GM23338 (cell line): Measurements from ENCODE around the gene TOP2A. TPM values are rescaled to one million over a fixed set of nuclear protein-coding genes. Genes with fewer than 3 reads are reported as not detected.

ENCODE experiments used
- ATAC-seq: fragments of 200-7000 bp; cut with Tn5 transposase; 3 replicates; pipeline ENCODE4 v1.9.1; 2020
- DNase-seq: peaks from one replicate; pipeline ENCODE4 v3.0.0-alpha.2; 2015; ENCODE audit warnings: low spot score
- H2AFZ ChIP-seq: fragments of 200-600 bp; sonication (generic); 2 replicates; pipeline ENCODE4 v1.8.0; 2016; ENCODE audit warnings: antibody characterized with exemption, mild to moderate bottlenecking, moderate library complexity
- H3F3A ChIP-seq: fragments of 200-600 bp; sonication (generic); replicated peaks from 2 replicates; pipeline ENCODE4 v1.8.0; 2017; ENCODE audit warnings: antibody characterized with exemption, mixed run types, low read depth
- H3K27ac ChIP-seq: fragments of 200-600 bp; sonication (generic); 2 replicates; pipeline ENCODE4 v1.6.1; 2016; ENCODE audit warnings: low read depth
- H3K27me3 ChIP-seq: fragments of 200-600 bp; sonication (generic); 2 replicates; pipeline ENCODE4 v1.8.0; 2016; ENCODE audit warnings: mild to moderate bottlenecking, mixed run types, moderate library complexity; ENCODE audit not compliant: insufficient read depth
- H3K36me3 ChIP-seq: fragments of 200-600 bp; sonication (generic); 2 replicates; pipeline ENCODE4 v1.8.0; 2016; ENCODE audit warnings: mild to moderate bottlenecking; ENCODE audit not compliant: insufficient read depth
- H3K4me1 ChIP-seq: fragments of 200-600 bp; sonication (generic); 2 replicates; pipeline ENCODE4 v1.8.0; 2016; ENCODE audit warnings: mild to moderate bottlenecking, moderate library complexity; ENCODE audit not compliant: insufficient read depth
- H3K4me2 ChIP-seq: fragments of 200-600 bp; sonication (generic); 2 replicates; pipeline ENCODE4 v1.7.1; 2017; ENCODE audit warnings: mixed run types
- H3K4me3 ChIP-seq: fragments of 200-600 bp; sonication (generic); 2 replicates; pipeline ENCODE4 v1.6.1; 2016; ENCODE audit warnings: mixed run types
- H3K79me2 ChIP-seq: fragments of 200-600 bp; sonication (generic); replicated peaks from 2 replicates; pipeline ENCODE4 v1.8.0; 2017; ENCODE audit warnings: mild to moderate bottlenecking; ENCODE audit not compliant: insufficient read depth
- H3K9me2 ChIP-seq: fragments of 200-600 bp; sonication (generic); 2 replicates; pipeline ENCODE4 v1.8.0; 2017; ENCODE audit not compliant: insufficient read depth
- H4K20me1 ChIP-seq: fragments of 200-600 bp; sonication (generic); replicated peaks from 2 replicates; pipeline ENCODE4 v1.8.0; 2017; ENCODE audit warnings: mild to moderate bottlenecking; ENCODE audit not compliant: insufficient read depth
- H3K27ac Mint-ChIP-seq: 2 replicates; pipeline ENCODE4 v1.8.0; 2020; ENCODE audit warnings: inconsistent platforms, mild to moderate bottlenecking, moderate library complexity, mixed read lengths
- H3K27me3 Mint-ChIP-seq: 3 replicates; pipeline ENCODE4 v1.8.0; 2022; ENCODE audit warnings: low read depth, mild to moderate bottlenecking, moderate library complexity, mixed read lengths, inconsistent platforms; ENCODE audit not compliant: insufficient read depth, poor library complexity
- H3K36me3 Mint-ChIP-seq: 3 replicates; pipeline ENCODE4 v1.8.0; 2021; ENCODE audit warnings: low read depth, mild to moderate bottlenecking, inconsistent platforms, moderate library complexity, mixed read lengths
- H3K4me1 Mint-ChIP-seq: 3 replicates; pipeline ENCODE4 v1.8.0; 2020; ENCODE audit warnings: mild to moderate bottlenecking, inconsistent platforms, mixed read lengths
- H3K4me3 Mint-ChIP-seq: 3 replicates; pipeline ENCODE4 v1.8.0; 2021; ENCODE audit warnings: moderate library complexity, mild to moderate bottlenecking, inconsistent platforms, mixed read lengths
- H3K9me3 Mint-ChIP-seq: 3 replicates; pipeline ENCODE4 v1.8.0; 2020; ENCODE audit warnings: moderate library complexity, mild to moderate bottlenecking, inconsistent platforms, mixed read lengths
- CREB1 ChIP-seq: fragments of 250-450 bp; sonication (Bioruptor Pico); IDR thresholded peaks from 2 replicates; pipeline ENCODE4 v1.5.0; 2020; ENCODE audit warnings: low read depth, mild to moderate bottlenecking, moderate library complexity
- JUNB ChIP-seq: IDR thresholded peaks from one replicate; pipeline ENCODE4 v1.6.1; 2016; ENCODE audit warnings: antibody characterized with exemption; ENCODE audit not compliant: unreplicated experiment
- STAT1 ChIP-seq: IDR thresholded peaks from one replicate; pipeline ENCODE4 v1.6.1; 2016; ENCODE audit warnings: antibody characterized with exemption; ENCODE audit not compliant: unreplicated experiment
- polyA plus RNA-seq: library from polyadenylated mRNA; unstranded; fragments of >200 nt; fragmentation: Nextera tagmentation; extraction: Ambion mirVana; gene quantifications from 2 replicates; pipeline ENCODE4 v1.2.1, GENCODE V29; 2016
- total RNA-seq: library from RNA; depleted of rRNA; stranded (reverse); fragments of >200 nt; shearing (Covaris generic); gene quantifications from 2 replicates; pipeline ENCODE4 v1.2.3, GENCODE V29; 2014
- TF ChIP-seq, protein P1 (sequence below): IDR thresholded peaks from 2 replicates; pipeline ENCODE4 v1.6.1; 2016; ENCODE audit warnings: antibody characterized with exemption
- TF ChIP-seq, protein P2 (sequence below): fragments of 250-450 bp; sonication (Bioruptor Pico); IDR thresholded peaks from 2 replicates; pipeline ENCODE4 v1.5.0; 2020; ENCODE audit warnings: mild to moderate bottlenecking, moderate library complexity

The TOP2A gene
- total and polyA plus RNA-seq, 2 experiments from 2014 or later = 263 to 442 TPM

DNA sequence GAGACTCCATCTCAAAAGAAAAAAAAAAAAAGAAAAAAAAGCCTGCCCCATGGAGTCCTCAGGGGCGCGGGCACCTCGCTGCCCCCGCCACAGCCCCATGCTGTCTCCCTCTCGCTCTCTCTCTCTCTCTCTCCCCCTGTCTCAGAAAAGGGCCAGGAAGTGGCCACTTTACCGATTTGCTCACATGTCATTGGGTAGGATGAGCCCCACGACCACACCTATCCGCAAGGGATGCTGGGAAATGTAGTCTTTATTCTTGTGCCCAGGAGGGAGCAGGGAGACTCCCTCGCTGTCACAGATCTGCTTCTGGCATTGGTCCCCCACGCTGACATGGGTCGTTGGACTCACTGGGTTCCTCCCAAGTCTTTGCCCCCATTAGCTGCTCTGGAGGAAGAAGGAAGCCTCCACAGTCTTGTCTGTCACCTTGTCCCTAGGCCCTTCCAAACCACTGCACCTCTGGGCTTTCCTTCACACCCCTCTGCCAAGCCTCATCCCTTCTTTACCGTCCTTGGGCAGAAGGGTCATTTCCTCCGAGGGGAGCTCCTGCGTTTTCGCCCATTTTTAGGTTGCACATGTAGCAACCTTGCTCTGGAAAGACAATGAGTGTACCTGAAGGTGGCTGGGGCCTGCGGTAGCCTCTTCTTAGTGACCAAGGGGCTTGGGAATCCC lies 46.3 kb downstream of the TOP2A start:
- peak; percentile 91 for DNase-seq

More for the DNA sequence above, 46.3 kb downstream of the TOP2A start:
- Histone ChIP-seq H3K4me1 (peaks cover 7% of the 10 kb centered on the region; the same call in 1 of the 2 replicates), H3K27ac (no peak overlapping the region), H3F3A (no peaks in the 10 kb centered on the region), H3K9me2 (no peaks in the 10 kb centered on the region), H3K4me2 (no peak overlapping the region), H2AFZ (no peak overlapping the region; the same call in 1 of the 2 replicates), H4K20me1 (no peaks in the 10 kb centered on the region), H3K4me3 (no peak overlapping the region), H3K36me3 (no peaks in the 10 kb centered on the region), H3K27me3 (no peaks in the 10 kb centered on the region), H3K79me2 (no peaks in the 10 kb centered on the region)
- peak; percentile 90 for ATAC-seq
- no peak overlapping the region for H3K4me3 Mint-ChIP-seq
- TF ChIP-seq JUNB (no peak), STAT1 (no peak), CREB1 (CRISPR knock-in tag) (no peak)
- TF ChIP-seq, protein P1, sequence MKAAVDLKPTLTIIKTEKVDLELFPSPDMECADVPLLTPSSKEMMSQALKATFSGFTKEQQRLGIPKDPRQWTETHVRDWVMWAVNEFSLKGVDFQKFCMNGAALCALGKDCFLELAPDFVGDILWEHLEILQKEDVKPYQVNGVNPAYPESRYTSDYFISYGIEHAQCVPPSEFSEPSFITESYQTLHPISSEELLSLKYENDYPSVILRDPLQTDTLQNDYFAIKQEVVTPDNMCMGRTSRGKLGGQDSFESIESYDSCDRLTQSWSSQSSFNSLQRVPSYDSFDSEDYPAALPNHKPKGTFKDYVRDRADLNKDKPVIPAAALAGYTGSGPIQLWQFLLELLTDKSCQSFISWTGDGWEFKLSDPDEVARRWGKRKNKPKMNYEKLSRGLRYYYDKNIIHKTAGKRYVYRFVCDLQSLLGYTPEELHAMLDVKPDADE = peak; percentile 77
- TF ChIP-seq, protein P2, sequence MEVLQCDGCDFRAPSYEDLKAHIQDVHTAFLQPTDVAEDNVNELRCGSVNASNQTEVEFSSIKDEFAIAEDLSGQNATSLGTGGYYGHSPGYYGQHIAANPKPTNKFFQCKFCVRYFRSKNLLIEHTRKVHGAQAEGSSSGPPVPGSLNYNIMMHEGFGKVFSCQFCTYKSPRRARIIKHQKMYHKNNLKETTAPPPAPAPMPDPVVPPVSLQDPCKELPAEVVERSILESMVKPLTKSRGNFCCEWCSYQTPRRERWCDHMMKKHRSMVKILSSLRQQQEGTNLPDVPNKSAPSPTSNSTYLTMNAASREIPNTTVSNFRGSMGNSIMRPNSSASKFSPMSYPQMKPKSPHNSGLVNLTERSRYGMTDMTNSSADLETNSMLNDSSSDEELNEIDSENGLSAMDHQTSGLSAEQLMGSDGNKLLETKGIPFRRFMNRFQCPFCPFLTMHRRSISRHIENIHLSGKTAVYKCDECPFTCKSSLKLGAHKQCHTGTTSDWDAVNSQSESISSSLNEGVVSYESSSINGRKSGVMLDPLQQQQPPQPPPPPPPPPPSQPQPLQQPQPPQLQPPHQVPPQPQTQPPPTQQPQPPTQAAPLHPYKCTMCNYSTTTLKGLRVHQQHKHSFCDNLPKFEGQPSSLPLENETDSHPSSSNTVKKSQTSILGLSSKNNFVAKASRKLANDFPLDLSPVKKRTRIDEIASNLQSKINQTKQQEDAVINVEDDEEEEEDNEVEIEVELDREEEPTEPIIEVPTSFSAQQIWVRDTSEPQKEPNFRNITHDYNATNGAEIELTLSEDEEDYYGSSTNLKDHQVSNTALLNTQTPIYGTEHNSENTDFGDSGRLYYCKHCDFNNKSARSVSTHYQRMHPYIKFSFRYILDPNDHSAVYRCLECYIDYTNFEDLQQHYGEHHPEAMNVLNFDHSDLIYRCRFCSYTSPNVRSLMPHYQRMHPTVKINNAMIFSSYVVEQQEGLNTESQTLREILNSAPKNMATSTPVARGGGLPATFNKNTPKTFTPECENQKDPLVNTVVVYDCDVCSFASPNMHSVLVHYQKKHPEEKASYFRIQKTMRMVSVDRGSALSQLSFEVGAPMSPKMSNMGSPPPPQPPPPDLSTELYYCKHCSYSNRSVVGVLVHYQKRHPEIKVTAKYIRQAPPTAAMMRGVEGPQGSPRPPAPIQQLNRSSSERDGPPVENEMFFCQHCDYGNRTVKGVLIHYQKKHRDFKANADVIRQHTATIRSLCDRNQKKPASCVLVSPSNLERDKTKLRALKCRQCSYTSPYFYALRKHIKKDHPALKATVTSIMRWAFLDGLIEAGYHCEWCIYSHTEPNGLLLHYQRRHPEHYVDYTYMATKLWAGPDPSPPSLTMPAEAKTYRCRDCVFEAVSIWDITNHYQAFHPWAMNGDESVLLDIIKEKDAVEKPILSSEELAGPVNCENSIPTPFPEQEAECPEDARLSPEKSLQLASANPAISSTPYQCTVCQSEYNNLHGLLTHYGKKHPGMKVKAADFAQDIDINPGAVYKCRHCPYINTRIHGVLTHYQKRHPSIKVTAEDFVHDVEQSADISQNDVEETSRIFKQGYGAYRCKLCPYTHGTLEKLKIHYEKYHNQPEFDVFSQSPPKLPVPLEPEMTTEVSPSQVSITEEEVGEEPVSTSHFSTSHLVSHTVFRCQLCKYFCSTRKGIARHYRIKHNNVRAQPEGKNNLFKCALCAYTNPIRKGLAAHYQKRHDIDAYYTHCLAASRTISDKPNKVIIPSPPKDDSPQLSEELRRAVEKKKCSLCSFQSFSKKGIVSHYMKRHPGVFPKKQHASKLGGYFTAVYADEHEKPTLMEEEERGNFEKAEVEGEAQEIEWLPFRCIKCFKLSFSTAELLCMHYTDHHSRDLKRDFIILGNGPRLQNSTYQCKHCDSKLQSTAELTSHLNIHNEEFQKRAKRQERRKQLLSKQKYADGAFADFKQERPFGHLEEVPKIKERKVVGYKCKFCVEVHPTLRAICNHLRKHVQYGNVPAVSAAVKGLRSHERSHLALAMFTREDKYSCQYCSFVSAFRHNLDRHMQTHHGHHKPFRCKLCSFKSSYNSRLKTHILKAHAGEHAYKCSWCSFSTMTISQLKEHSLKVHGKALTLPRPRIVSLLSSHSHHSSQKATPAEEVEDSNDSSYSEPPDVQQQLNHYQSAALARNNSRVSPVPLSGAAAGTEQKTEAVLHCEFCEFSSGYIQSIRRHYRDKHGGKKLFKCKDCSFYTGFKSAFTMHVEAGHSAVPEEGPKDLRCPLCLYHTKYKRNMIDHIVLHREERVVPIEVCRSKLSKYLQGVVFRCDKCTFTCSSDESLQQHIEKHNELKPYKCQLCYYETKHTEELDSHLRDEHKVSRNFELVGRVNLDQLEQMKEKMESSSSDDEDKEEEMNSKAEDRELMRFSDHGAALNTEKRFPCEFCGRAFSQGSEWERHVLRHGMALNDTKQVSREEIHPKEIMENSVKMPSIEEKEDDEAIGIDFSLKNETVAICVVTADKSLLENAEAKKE (CRISPR knock-in tag) = no peak
- no peak overlapping the region for H3K27ac Mint-ChIP-seq
- H3K4me1 Mint-ChIP-seq = peaks cover 9% of the 10 kb centered on the region
- H3K27me3 Mint-ChIP-seq = peaks cover 16% of the 10 kb centered on the region
- peaks cover 12% of the 10 kb centered on the region for H3K9me3 Mint-ChIP-seq
- peaks cover 6% of the 10 kb centered on the region; the same call in 2 of the 3 replicates for H3K36me3 Mint-ChIP-seq
